A673 (cell line): ENCODE data around the gene KIFC3.

Experiments used
- CTCF ChIP-seq: fragments of 300-800, 200-600 bp; sonication (generic); conservative IDR thresholded peaks from 2 replicates; pipeline ENCODE4 v1.5.1; 2017; ENCODE audit warnings: low read depth, mild to moderate bottlenecking, antibody characterized with exemption, low read length, moderate library complexity, mixed read lengths
- EZH2 ChIP-seq: fragments of 200-600 bp; sonication (generic); IDR thresholded peaks from 2 replicates; pipeline ENCODE4 v1.6.1; 2017; ENCODE audit warnings: borderline replicate concordance, low read depth, mild to moderate bottlenecking, mixed read lengths, antibody characterized with exemption, low read length; ENCODE audit not compliant: poor library complexity, severe bottlenecking

DNA sequence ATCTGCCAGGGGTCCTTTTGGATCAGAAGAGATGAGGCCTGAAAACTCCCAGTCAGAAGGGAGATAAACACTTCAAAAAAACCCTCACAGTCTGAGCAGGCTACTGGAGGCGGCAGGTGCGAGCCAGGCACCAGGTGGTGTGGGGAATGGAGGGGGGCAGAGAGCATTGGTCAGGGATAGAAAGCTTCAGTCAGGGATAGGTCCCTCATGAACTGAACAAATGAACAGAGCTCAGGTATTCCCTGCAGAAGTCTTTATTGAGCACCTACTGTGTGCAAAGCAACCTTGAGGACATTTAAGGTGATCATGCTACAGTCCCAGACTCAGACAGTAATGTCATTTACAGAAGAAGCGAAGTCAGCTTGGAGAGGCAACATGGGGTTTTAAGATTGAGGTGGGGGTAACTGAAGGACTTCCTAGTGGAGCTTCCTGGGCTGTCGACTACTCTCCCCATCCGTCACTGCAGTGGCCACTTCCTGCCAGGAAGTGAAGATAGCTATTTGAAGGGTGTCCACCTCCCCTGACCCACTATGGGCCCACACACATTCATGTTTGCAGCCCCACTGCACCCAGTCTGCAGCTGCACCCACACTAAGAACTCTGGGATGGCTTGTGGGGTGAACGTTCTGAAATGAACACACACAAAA, 3.2 kb downstream of the KIFC3 start:
- TF ChIP-seq CTCF (no peak), EZH2 (no peak)
